ENCODE results near the gene KRT37.

Gene KRT37

DNA sequence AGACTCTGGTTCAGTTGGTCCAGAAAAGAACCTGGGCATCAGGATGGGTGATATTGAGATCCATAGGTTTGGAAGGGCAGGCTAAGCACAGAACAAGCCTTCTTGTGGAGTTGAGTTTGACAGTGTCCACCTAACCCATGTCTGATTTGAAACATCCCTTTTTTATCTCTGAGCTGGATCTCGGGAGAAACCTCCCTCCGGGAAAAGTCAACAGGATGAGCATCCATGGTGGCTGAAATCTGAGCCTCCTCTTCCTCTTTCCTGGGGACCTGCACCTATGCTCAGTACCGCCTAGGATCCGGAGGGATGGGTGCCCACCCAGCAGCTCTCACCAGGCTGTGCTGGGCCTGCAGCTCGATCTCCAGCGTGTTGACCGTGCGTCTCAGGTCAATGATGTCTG lies 39.4 kb upstream of the KRT37 start:
- DNase-seq (ENCODE audit: low read depth): no peak
- no peak overlapping the region for H3K4me3 ChIP-seq (ENCODE audit: low read depth, low read length)
- TF ChIP-seq POLR2A (IDR thresholded peaks at IDR 0.05; ENCODE audit: extremely low read depth, insufficient read length) (no peak), MYC (IDR thresholded peaks at IDR 0.05; ENCODE audit: low read depth, low read length) (no peak)
- TF ChIP-seq, protein P1, sequence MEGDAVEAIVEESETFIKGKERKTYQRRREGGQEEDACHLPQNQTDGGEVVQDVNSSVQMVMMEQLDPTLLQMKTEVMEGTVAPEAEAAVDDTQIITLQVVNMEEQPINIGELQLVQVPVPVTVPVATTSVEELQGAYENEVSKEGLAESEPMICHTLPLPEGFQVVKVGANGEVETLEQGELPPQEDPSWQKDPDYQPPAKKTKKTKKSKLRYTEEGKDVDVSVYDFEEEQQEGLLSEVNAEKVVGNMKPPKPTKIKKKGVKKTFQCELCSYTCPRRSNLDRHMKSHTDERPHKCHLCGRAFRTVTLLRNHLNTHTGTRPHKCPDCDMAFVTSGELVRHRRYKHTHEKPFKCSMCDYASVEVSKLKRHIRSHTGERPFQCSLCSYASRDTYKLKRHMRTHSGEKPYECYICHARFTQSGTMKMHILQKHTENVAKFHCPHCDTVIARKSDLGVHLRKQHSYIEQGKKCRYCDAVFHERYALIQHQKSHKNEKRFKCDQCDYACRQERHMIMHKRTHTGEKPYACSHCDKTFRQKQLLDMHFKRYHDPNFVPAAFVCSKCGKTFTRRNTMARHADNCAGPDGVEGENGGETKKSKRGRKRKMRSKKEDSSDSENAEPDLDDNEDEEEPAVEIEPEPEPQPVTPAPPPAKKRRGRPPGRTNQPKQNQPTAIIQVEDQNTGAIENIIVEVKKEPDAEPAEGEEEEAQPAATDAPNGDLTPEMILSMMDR (IDR thresholded peaks at IDR 0.05; ENCODE audit: low read depth, low read length): no peak
- TF ChIP-seq, protein P2, sequence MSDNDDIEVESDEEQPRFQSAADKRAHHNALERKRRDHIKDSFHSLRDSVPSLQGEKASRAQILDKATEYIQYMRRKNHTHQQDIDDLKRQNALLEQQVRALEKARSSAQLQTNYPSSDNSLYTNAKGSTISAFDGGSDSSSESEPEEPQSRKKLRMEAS (IDR thresholded peaks at IDR 0.05; ENCODE audit: low read depth, low read length): no peak

DNA sequence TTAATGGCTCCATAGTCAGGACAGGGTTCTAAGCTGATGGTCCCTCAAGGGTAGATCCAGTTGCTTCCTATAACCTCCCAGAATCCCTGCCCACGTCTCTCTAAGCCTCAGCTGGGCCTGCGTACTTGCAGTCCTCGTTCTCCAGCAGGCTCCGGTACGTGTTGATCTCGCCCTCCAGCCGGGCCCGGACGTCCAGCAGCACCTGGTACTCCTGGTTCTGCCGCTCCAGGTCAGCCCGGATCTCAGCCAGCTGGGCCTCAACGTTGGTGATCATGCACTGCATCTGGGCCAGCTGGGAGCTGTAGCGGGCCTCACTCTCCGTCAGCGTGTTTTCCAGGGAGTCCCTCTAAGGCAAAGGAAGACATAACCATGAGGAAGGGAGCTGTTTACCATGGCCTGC lies 38.3 kb upstream of the KRT37 start:
- H3K4me3 ChIP-seq (ENCODE audit: low read depth, low read length): no peak overlapping the region
- TF ChIP-seq POLR2A (IDR thresholded peaks at IDR 0.05; ENCODE audit: extremely low read depth, insufficient read length): no peak
- TF ChIP-seq, protein P1 (IDR thresholded peaks at IDR 0.05; ENCODE audit: low read depth, low read length): no peak

DNA sequence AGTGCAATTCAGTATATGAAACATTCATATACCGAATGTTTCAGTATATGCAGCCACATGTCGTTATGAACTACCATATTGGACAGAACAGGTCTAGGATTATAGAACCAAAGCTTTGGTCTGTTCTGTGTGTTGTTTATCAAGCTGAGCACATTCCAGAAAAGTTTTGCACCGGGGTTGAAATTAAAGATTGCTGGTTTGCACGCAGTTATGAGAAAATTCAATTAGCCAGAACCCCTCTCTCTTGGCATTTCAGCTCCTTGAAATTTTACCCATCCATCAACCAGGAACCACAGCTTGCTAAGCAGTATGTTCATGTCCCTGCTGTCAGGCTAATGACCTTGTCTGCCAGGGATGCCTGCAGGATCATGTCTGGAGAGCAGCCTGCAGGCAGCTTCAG lies 33.3 kb upstream of the KRT37 start:
- no peak for TF ChIP-seq MYC (IDR thresholded peaks at IDR 0.05; ENCODE audit: low read depth, low read length)
- TF ChIP-seq, protein P2 (IDR thresholded peaks at IDR 0.05; ENCODE audit: low read depth, low read length): no peak
- TF ChIP-seq, protein P1 (IDR thresholded peaks at IDR 0.05; ENCODE audit: low read depth, low read length): no peak
- no peak for TF ChIP-seq POLR2A (IDR thresholded peaks at IDR 0.05; ENCODE audit: extremely low read depth, insufficient read length)
- no peak overlapping the region for H3K4me3 ChIP-seq (ENCODE audit: low read depth, low read length)
- no peak for DNase-seq (ENCODE audit: low read depth)

More for the DNA sequence above, 38.3 kb upstream of the KRT37 start:
- DNase-seq (ENCODE audit: low read depth): no peak

DNA sequence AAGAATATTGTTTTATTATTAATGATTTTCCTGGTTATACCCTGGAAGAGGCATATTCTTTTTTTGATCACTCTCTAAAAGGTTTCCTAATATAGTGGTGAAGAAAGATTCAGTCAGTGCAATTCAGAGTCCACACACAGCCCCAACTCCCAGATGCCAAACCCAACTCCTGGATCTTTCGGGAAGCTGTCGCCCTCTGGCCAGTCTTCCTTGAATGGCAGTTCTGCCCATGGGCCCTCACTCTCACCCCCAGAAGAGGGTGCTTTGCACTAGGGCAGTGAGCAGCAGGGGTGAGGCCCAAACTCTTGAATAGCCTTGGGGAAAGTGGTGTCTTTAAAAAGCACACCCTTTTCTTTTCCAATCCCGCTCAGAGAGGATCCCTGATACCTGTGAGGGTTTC lies 31.8 kb upstream of the KRT37 start:
- no peak for DNase-seq (ENCODE audit: low read depth)
- H3K4me3 ChIP-seq (ENCODE audit: low read depth, low read length): no peak overlapping the region
- TF ChIP-seq, protein P1 (IDR thresholded peaks at IDR 0.05; ENCODE audit: low read depth, low read length): no peak
- TF ChIP-seq POLR2A (IDR thresholded peaks at IDR 0.05; ENCODE audit: extremely low read depth, insufficient read length): no peak
- TF ChIP-seq, protein P2 (IDR thresholded peaks at IDR 0.05; ENCODE audit: low read depth, low read length): no peak
- no peak for TF ChIP-seq MYC (IDR thresholded peaks at IDR 0.05; ENCODE audit: low read depth, low read length)

DNA sequence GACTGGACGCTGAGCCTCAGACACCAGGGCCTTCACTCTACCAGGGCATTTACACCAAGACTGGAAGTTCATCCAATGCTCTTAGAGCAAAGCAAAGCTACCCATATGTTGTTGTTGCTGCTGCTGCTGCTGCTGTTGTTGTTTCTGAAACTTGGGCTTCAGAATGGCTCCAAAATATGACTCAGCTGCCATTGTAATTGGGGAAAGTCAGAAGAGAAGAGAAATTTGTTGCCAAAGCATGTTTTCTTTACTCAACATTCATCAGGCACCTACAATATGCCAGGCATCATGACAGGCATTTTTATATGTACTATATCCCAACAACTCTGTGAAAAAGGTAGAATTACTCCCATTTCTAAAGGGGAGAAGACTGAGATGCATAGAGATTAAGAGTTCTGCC lies 30.9 kb upstream of the KRT37 start:
- H3K4me3 ChIP-seq (ENCODE audit: low read depth, low read length): no peak overlapping the region
- TF ChIP-seq, protein P1 (IDR thresholded peaks at IDR 0.05; ENCODE audit: low read depth, low read length): no peak
- TF ChIP-seq, protein P2 (IDR thresholded peaks at IDR 0.05; ENCODE audit: low read depth, low read length): no peak
- TF ChIP-seq MYC (IDR thresholded peaks at IDR 0.05; ENCODE audit: low read depth, low read length): no peak
- TF ChIP-seq POLR2A (IDR thresholded peaks at IDR 0.05; ENCODE audit: extremely low read depth, insufficient read length): no peak
- DNase-seq (ENCODE audit: low read depth): no peak

DNA sequence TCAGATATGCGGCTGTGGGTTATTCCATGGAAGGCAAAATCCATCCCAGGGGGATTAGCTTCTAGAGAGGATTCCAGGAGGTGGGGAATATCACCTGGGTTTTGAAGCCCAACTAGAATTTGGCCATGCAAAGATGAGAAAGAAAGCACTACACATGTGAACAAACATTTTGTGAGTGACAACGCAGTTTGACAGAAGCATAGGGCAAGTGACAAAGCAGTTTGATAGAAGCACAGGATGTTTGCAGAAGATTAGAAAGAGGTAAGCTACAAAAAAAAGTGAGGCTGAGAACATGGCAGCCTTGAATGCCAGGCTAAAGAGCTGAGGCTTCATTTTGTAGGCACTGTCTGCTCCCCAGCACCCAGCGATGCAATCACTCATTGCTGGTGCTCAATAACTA lies 28.7 kb upstream of the KRT37 start:
- no peak overlapping the region for H3K4me3 ChIP-seq (ENCODE audit: low read depth, low read length)
- no peak for DNase-seq (ENCODE audit: low read depth)
- TF ChIP-seq, protein P2 (IDR thresholded peaks at IDR 0.05; ENCODE audit: low read depth, low read length): no peak
- TF ChIP-seq, protein P1 (IDR thresholded peaks at IDR 0.05; ENCODE audit: low read depth, low read length): no peak
- TF ChIP-seq MYC (IDR thresholded peaks at IDR 0.05; ENCODE audit: low read depth, low read length) (no peak), POLR2A (IDR thresholded peaks at IDR 0.05; ENCODE audit: extremely low read depth, insufficient read length) (no peak)
